ENCODE results near the gene OR1D5. TPM values are rescaled to one million over a fixed set of nuclear protein-coding genes. Genes with fewer than 3 reads are reported as not detected.

The OR1D5 gene
- polyA plus RNA-seq, 2 of the 4 experiments (the other 2 are of a cell fraction), result not detected

DNA sequence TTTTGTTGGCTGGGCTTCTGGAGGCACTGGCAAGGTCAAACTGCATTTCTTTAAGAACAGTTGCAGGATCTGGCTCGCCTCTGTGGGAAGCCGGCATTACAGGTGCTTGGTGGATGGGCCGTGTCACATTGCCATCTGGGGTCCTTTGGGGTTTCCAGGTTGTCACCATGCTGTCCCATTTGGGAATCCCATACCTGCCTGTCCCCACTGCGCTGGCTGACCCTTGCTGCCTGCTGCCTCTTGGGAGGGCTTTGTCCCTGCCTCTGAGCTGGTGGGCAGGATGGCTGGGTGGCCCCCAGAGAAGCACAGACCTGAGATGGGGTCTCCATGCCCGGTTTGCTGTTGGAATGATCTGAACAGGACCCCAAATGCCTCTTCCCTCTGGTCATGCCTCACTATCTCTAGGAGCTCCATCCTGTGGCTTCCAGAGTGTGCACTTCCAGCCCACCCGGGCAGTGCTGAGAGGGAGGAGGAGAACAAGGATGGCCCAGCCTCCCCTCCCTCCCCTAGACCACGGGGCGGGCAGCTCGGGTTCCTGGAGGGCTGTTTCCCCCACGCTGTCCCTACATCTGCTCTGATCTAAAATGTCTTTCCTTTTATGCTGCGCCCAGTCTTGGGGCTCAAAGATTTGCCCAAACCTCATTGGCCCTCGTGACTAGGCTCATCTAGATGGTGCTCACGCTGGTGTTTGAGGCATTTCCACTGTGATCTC, 28.0 kb downstream of the OR1D5 start:
- no peak overlapping the region for H3K4me2 ChIP-seq
- H3K9me3 ChIP-seq, result no peaks in the 10 kb centered on the region
- POLR2A ChIA-PET, result no interaction called here
- FAIRE-seq, result no peak
- H3K4me3 ChIP-seq, result no peak overlapping the region
- no peak for ATAC-seq
- no peak for DNase-seq (ENCODE audit: low read depth in 1 of 2, low spot score in 1 of 2)
- TF ChIP-seq JUN (IDR thresholded peaks at IDR 0.05) (no peak), CHD4 (IDR thresholded peaks at IDR 0.05; ENCODE audit: borderline replicate concordance) (no peak), CBX2 (IDR thresholded peaks at IDR 0.05; ENCODE audit: borderline replicate concordance, low read depth) (no peak), SMC3 (IDR thresholded peaks at IDR 0.05) (no peak)
- 78% methylated on average over 13 of the region's 13 CpGs for WGBS (ENCODE audit: missing lambda C conversion rate)
- CTCF ChIA-PET, result interaction anchor here (0.6 to 4.1 kb wide), 12 partner anchors 13 to 695 kb away, joined by 3 to 18 read pairs (median 4); no protein-coding TSS in a partner anchor
- no peak overlapping the region for H3K27ac ChIP-seq
- H3K4me1 ChIP-seq, result no peaks in the 10 kb centered on the region

DNA sequence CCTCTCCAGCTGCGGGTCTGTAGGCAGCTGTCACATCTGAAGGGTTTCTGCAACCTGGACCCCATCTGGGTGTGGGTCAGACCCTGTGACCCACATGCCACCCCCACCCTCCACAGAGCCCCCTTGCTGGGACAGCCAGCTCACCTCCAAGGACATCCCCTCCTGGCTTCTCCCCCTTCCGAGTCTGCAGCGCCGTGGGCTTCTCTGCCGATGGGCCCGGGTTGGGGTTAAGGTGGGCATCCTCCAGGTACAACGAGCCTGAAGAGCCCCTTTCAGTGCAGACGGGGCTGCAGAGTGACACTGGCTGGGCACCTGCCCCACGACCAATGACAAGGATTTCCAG, 28.9 kb downstream of the OR1D5 start:
- ChIA-PET CTCF (interaction anchor here (0.7 to 4.1 kb wide), 7 partner anchors 13 to 613 kb away, joined by 3 to 18 read pairs (median 7); no protein-coding TSS in a partner anchor), POLR2A (no interaction called here)
- no peak overlapping the region for H3K4me2 ChIP-seq
- no peaks in the 10 kb centered on the region for H3K9me3 ChIP-seq
- no peak for ATAC-seq
- no peak overlapping the region for H3K4me3 ChIP-seq
- no peak for DNase-seq (ENCODE audit: low read depth in 1 of 2, low spot score in 1 of 2)
- WGBS (ENCODE audit: missing lambda C conversion rate), result 94% methylated on average over 8 of the region's 9 CpGs
- no peak overlapping the region for H3K27ac ChIP-seq
- TF ChIP-seq KDM5A (IDR thresholded peaks at IDR 0.05) (no peak), RFX5 (IDR thresholded peaks at IDR 0.05) (no peak)
- TF ChIP-seq, protein P1, sequence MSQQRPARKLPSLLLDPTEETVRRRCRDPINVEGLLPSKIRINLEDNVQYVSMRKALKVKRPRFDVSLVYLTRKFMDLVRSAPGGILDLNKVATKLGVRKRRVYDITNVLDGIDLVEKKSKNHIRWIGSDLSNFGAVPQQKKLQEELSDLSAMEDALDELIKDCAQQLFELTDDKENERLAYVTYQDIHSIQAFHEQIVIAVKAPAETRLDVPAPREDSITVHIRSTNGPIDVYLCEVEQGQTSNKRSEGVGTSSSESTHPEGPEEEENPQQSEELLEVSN (IDR thresholded peaks at IDR 0.05; ENCODE audit: borderline replicate concordance, low read depth), result no peak
- TF ChIP-seq, protein P2, sequence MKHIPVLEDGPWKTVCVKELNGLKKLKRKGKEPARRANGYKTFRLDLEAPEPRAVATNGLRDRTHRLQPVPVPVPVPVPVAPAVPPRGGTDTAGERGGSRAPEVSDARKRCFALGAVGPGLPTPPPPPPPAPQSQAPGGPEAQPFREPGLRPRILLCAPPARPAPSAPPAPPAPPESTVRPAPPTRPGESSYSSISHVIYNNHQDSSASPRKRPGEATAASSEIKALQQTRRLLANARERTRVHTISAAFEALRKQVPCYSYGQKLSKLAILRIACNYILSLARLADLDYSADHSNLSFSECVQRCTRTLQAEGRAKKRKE (CRISPR knock-in tag; IDR thresholded peaks at IDR 0.05; ENCODE audit: low read depth), result no peak
- no peaks in the 10 kb centered on the region for H3K4me1 ChIP-seq
- FAIRE-seq, result no peak

- Histone ChIP-seq H3K4me1 (no peaks in the 10 kb centered on the region), H3K27ac (no peak overlapping the region), H3K4me3 (no peak overlapping the region), H3K9me3 (no peaks in the 10 kb centered on the region), H3K4me2 (no peak overlapping the region)
- TF ChIP-seq MAZ (IDR thresholded peaks at IDR 0.05; ENCODE audit: borderline replicate concordance, low read depth, low read length), result no peak
- TF ChIP-seq ZSCAN20 (CRISPR knock-in tag; IDR thresholded peaks at IDR 0.05), result no peak
- no peak for TF ChIP-seq EHF (CRISPR knock-in tag; IDR thresholded peaks at IDR 0.05)
- no peak for TF ChIP-seq RFX5 (IDR thresholded peaks at IDR 0.05)
- TF ChIP-seq RAD21 (conservative IDR thresholded peaks at IDR 0.05 in 1 of 2, IDR thresholded peaks at IDR 0.05 in 1 of 2), result no peak
- TF ChIP-seq EHMT2 (IDR thresholded peaks at IDR 0.05; ENCODE audit: low read depth), result no peak
- no peak for TF ChIP-seq RCOR1 (IDR thresholded peaks at IDR 0.05; ENCODE audit: low read depth, low read length)
- no peak for TF ChIP-seq CBX8 (IDR thresholded peaks at IDR 0.05)
- TF ChIP-seq HOXB13 (CRISPR knock-in tag; IDR thresholded peaks at IDR 0.05; ENCODE audit: low read depth), result no peak
- TF ChIP-seq POLR2AphosphoS2 (conservative IDR thresholded peaks at IDR 0.05; ENCODE audit: low read length), result no peak
- TF ChIP-seq CEBPB (IDR thresholded peaks at IDR 0.05), result no peak
- no peak for TF ChIP-seq JUN (IDR thresholded peaks at IDR 0.05)
- no peak for TF ChIP-seq HMGXB4 (CRISPR knock-in tag; IDR thresholded peaks at IDR 0.05; ENCODE audit: borderline replicate concordance)
- peak in 1 of 2 experiments; percentile 13; a peak in 1 of 6 replicates for ATAC-seq
- no peak for FAIRE-seq
- no peak for DNase-seq (ENCODE audit: low read depth in 1 of 2, low spot score in 1 of 2)
- ChIA-PET CTCF (interaction anchor here (0.7 to 4.1 kb wide), 7 partner anchors 11 to 614 kb away, joined by 4 to 18 read pairs (median 7); no protein-coding TSS in a partner anchor), POLR2A (no interaction called here)
- WGBS (ENCODE audit: missing lambda C conversion rate), result 82% methylated on average over 23 of the region's 26 CpGs
These were observed 29.4 kb downstream of the OR1D5 start for GRCh38 chr17:3033741-3034577.
